Activated T-cell treated with anti-CD3 and anti-CD28 coated beads for 1 hour (primary cell): ENCODE results near the gene NTN4.
"Not testable (repeated sequence)": the region's sequence is repeated elsewhere in the genome, so short reads cannot be mapped to it uniquely, and the experiment has no call there.

Experiments used
- DNase-seq: peaks from one replicate; pipeline ENCODE4 v3.0.0-alpha.2; 2020; ENCODE audit warnings: low read depth

The NTN4 gene

GRCh38 chr12:95796225-95796981, 5.8 kb upstream of the NTN4 start:
- no peak for DNase-seq

DNA sequence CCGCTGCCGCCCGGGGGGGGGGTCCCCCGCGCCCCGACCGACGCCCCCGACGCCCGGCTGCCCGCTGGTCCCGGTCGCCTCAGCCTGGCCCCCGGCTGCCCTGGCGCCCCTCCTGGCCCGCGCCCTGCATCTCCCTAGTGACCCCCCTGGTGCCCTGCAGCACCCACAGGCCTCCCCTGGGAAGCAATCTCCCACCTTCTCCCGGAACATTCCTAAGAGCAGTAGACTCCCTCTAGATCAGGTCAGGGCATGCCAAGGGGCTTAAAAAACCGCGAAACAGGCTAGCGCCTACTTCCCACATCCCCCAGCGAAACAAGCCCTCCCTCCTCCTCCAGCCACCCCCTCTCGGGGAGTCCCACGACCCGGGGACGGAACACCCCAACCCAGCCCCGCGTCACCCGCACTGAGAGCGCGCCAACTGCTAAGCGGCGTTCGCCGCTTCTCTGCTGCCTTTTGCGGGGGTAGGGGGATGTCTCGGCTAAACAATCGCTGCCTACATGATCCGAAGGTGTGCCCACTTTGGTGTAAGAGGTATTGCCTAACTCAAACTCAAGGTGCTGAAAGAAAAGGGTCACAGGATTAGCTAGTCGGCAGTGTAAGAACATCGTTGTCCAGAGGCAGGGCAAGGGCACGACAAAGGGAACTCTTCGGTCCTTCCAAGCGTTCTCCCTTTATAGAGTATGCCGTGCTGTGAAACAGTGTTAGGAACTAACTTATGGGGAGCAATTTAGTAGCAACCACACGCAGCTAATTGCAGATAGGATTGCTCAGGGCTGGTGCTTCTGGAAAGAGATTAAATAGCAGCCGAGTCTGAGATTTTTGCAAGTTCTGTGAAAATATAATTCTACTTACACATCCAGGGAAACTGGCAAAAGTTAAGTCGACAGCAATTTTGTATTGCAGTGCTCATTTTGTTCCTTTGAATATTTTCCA, 619 bp upstream of the NTN4 start:
- DNase-seq: no peak

- no peak for DNase-seq
Measured at GRCh38 chr12:95789126-95790032, 1.2 kb downstream of the NTN4 start.

DNA sequence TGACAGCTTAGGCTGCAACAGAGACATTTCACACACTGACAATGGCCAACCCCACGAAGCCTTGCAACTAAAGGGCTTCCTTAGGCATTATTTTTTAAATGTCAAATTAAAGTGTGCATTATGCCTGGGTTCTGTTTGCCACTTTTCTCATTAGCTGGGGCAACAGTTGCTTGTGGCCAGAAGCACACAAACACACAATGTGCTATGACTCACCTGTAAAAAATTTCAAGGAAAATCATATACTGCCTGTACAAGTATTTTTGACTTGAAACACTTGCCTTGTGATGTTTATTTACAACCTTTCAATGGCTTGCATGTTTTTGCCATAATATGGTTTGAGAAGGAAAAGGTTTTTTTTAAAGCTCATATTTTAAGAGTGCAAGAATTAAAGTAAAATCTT, 1.9 kb downstream of the NTN4 start:
- DNase-seq: no peak

GRCh38 chr12:95787274-95787818, 3.2 kb downstream of the NTN4 start:
- no peak for DNase-seq

DNA sequence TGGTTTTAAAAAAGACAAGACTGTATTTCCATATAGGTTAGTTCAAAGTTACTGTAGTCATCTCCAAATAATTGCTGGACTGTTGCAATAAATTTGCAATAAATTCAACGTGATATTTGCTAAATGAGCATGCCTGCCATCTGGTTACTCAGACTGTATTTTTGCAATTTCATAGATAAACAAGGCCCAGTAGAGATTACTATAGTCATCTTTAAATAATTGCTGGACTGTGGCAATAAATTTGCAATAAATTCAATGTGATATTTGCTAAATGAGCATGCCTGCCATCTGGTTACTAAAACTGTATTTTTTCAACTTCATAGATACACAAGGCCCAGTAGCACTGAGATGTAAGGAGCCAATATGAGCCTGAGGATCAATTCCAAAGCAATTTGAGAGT, 5.6 kb downstream of the NTN4 start:
- no peak for DNase-seq

DNA sequence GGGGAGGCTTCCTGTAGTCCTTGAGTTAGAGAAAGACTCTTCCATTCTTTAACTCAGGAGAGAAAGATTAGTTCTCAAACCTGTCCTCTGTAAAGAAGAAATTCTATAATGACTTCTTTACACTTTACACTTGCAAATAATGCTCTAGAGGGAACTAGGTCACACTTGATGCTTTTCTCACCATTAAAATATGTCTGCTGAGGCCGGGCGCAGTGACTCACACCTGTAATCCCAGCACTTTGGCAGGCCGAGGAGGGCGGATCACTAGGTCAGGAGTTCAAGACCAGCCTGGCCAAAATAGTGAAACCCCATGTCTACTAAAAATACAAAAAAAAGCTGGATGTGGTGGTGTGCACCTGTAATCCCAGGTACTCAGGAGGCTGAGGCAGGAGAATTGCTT, 6.3 kb downstream of the NTN4 start:
- DNase-seq: no peak

DNA sequence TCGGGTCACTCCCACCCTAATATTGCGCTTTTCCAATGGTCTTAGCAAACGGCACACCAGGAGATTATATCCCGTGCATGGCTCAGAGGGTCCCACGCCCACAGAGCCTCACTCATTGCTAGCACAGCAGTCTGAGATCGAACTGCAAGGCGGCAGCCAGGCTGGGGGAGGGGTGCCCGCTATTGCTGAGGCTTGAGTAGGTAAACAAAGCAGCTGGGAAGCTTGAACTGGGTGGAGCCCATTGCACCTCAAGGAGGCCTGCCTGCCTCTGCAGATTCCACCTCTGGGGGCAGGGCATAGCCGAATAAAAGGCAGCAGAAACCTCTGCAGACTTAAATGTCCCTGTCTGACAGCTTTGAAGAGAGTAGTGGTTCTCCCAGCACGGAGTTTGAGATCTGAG, 15.1 kb downstream of the NTN4 start:
- not testable (repeated sequence) for DNase-seq

DNA sequence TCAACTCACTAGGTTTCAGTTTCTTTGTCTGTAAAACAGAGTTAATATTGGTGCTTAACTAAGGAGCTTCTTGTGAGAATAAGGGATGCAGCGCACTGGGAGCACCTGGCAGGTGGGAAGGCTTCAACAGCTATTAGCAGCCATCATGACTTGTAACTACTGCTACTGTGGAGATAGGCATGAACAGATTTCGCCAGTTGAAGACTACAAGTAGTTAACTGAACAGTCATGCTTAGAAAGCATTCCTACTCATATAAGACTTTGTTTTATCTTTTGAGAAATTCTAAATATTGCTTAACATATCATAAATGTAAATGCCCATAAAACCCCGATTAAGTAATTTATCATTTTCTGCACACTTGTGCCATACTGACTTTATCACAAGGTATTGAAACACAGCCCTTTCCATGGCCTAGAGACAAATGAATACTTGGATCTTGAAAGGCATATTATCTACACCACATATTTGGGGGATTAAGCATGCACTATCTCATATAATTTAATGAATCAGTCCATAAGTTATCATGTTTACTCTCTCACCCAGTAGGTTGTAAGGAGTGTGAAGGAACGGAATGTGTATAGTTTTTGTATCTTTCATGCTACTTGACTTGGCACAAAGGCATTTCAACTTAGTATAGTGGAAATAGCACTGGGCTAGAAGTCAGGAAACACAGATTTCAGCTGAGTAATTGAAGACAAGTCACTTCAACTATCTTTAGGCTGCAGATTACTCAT, 16.1 kb downstream of the NTN4 start:
- no peak for DNase-seq

DNA sequence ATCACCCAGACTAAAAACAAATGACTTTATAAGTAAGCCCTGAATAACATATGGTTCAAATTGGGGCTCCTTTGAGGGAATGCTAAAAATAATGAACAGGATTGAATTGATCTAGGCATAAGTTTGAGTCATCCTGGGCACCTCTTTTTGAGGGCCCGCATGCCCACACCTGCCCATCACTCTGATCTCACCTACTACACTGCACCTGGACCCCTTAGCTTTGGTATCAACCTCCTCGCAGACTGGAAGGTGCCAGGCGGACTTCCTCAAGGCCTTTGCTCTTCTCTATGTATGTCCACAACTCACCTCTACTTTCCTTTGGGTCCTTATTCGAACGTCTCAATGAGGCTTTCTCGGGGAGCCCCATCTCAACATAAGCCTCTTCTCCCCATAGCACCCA, 17.2 kb downstream of the NTN4 start:
- no peak for DNase-seq

DNA sequence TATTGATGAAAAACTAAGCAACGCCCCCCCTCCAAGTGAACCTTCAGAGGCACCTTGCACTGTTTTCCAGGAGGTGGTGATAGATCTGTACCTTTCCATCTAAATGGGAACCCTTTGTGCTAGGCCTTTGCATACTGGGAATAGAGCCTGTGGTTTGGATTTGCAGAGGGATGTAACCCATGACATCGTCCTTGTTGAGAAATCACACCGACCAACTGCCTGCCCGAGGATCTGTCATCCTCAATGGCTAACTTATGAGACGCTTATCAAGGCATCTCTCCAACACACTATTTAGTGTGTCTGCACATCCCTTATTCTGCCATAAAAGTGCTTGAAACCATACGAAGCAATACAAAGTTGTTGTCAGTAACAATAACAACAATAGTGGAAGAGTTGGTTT, 22.9 kb downstream of the NTN4 start:
- no peak for DNase-seq

DNA sequence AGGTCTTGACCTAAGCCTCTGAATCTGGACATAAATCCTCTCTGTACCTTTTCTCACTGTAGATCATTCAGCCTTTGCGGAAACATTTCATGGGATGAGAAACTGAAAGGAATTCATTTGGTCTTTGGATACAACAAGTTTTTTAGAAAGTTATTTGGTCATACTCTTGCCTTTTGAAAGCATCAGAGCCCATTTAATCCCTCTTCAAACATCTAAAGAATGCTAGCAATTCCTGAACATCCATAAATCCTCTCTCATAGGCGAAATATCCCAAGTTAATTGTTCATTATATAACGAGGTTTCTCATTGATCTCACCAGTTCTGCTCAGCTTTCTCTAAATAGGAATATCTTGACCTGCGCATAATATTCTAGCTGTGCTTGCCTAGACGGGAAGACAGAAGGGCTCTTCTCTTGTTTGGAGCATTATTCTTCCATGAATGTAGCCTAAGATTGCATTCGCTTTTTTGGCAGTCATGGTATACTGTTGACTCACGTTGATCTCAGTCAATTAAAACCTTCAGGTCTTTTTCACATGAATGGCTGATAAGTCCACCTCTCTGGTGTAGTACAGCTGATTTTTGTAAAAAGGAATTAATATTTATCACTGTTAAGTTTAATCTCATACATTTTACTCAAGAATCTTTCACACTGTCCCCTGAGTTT, 24.1 kb downstream of the NTN4 start:
- DNase-seq: no peak

GRCh38 chr12:95764848-95765247, 25.7 kb downstream of the NTN4 start:
- DNase-seq: no peak

DNA sequence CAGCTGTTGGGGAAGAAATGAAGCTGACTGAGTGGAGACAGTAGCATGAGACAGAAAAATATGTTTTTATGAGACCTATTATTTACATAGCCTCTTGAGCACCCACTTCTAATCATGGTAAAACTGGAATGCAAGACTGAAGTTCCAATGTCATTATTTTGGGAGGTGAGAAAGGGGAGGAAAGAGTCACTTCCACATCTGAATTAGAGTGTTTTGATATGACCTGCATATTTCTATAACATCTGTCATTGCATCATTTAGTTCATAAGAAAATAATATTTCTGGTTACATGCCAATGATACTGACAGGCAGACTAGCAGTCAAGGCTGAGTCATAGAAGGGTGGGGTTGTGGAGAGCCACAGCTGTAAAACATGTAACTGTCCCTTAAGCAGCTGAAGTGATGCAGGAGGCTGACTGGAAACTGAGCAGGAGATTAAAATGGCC, 26.7 kb downstream of the NTN4 start:
- DNase-seq: no peak

DNA sequence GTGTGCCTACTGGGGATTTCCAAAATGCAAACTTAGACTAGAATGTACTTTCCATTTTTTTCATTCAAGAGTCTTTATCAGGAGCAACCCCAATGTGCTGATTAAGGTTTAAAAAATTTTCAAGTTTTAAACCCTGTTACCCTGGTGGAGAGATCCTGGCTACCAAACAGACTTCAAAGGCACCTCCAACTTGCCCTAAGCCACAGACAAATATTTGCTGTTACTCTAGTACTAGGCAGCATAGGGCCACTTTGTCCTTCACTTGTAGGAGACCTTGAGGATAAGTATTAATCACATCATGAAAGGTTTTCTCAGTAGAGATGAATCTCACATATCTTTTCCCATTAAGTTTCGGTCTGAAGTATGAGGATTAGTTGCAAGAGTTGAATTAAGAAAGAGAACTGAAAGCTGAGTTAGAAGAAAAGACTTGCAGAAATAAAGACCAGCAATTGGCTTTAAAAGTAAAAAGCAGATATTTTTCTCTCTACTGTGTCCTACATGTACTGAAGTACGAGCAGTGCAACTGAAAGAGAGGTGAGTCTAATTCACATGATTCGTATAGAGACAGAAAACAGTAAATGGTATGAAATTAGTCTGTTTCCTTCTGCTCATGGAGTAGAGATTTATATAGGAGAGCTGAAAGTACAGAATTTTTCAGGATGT, 28.3 kb downstream of the NTN4 start:
- DNase-seq: no peak

DNA sequence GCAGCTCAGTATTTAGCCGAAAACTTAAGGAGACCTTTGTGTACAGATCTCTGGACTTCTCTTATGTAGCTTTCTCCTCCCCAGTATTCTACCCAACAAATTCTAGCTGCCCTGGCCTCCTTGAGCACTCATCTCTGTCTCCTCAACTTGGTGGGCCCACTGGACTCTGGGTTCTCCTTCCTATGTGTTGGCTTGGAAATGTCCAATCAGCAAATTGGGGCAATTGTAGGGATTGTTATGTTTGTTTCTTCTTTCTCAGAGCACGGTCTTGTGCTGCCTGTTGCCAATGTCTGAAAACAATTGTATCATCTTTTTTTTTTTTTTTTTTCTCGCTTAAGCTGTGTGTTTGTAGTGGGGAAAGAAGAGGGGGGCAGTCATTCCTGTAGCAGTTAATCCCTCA, 30.2 kb downstream of the NTN4 start:
- no peak for DNase-seq

DNA sequence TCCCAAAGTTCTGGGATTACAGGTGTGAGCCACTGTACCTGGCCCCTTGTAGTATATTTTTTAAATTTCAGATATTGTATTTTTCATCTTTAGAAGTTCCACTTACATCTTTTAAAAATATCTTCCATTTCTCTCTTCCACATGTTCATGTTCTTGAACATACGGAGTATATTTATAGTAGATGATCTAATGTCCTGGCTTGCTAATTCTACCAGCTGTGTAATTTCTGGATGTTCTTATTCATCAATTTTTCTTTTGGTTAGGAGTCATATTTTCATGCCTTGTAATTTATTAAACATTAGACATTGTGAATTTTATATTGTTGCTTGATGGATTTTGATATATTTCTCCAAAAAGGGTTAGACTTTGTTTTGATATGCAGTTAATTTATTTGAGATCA, 30.8 kb downstream of the NTN4 start:
- no peak for DNase-seq

DNA sequence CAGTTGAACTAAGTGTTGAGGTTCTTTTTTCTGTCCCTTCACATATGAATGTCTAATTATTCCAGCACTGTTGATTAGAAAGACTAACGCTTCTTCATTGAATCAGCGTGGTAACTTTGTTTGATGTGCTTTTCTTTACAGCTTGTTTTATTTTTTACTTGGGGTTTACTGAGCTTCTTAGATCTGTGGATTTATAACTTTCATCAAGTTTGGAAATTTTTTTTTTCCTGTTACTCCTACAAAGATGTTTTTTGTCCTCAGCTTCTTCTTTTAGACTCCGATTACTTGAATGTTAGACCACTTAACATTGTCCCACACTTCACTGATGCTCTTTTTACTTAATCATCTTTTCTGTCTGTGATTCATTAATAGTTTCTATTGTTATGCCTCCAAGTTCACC, 31.5 kb downstream of the NTN4 start:
- DNase-seq: no peak

DNA sequence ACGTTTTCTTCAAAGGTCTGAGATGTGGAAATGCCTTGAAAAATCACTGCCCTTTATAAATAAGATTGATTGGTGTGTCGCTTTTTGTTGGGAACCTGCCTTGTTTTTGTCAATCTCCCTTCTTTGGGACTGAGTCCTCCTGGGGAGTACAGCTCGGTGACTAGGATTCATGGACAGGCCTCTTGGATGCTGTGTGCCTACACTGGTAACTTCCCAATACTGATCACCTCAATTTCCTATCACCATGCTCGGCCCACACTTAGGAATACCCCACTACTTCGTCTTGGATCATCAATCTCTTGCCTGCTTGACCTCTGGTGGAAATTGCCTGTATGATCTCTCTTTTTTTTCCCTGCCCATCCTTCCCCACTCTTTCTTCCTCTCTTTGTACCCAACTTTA, 34.2 kb downstream of the NTN4 start:
- DNase-seq: no peak

GRCh38 chr12:95755261-95755865, 35.2 kb downstream of the NTN4 start:
- no peak for DNase-seq
